Coronary artery (tissue), 2 donors: ENCODE data around the gene ADORA1.

Experiments used
- DNase-seq: peaks from one replicate; pipeline ENCODE4 v3.0.0-alpha.2; 2017; ENCODE audit warnings: low spot score
- H3K27ac ChIP-seq, 2 donors: fragments of 200-600 bp; sonication (generic); one replicate each; pipeline ENCODE4 v1.5.1; 2016 to 2019
- H3K4me3 ChIP-seq: fragments of 200-600 bp; sonication (generic); 2 replicates; pipeline ENCODE4 v1.5.1; 2016; ENCODE audit warnings: mild to moderate bottlenecking, moderate library complexity
- TF ChIP-seq, protein P1 (sequence below): fragments of 200-600 bp; sonication (generic); IDR thresholded peaks from one replicate; pipeline ENCODE4 v1.5.1; 2019; ENCODE audit warnings: antibody characterized with exemption

The ADORA1 gene

DNA sequence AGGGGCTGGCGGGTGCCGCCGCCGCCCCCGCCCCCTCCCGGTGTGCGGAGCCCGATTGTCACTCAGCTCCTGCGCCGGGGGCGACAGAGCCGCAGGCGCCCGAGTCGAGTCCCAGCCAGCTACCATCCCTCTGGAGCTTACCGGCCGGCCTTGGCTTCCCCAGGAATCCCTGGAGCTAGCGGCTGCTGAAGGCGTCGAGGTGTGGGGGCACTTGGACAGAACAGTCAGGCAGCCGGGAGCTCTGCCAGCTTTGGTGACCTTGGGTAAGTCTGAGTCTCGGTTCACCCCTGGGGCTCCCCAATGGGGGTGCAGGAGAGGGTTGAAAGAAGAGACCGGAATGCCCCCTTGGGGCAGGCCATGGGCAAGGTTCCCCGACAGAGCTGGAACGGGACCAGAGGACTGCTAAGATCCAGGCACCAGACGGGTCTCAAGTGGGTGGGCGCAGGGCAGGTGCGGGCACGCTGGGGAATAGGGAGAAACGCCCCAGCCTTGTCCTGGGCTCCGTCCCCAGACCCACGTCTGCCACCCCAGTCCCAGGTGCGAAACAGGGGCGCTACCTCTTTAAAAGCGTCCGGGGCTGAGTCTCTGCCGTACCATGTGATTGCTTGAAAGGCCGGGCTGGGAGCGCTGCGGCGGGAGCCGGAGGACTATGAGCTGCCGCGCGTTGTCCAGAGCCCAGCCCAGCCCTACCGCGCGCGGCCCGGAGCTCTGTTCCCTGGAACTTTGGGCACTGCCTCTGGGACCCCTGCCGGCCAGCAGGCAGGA is at the start of gene ADORA1:
TSS of gene ADORA1 (plus strand) at position 61 of the 765 bp plus-strand sequence. CDS start 1,116 bp downstream, outside the sequence.
- peak; percentile 76 for DNase-seq
- peak within 1 kb of the TSS in 1 of 2 donors; percentile 33 for H3K27ac ChIP-seq
- TF ChIP-seq, protein P1, sequence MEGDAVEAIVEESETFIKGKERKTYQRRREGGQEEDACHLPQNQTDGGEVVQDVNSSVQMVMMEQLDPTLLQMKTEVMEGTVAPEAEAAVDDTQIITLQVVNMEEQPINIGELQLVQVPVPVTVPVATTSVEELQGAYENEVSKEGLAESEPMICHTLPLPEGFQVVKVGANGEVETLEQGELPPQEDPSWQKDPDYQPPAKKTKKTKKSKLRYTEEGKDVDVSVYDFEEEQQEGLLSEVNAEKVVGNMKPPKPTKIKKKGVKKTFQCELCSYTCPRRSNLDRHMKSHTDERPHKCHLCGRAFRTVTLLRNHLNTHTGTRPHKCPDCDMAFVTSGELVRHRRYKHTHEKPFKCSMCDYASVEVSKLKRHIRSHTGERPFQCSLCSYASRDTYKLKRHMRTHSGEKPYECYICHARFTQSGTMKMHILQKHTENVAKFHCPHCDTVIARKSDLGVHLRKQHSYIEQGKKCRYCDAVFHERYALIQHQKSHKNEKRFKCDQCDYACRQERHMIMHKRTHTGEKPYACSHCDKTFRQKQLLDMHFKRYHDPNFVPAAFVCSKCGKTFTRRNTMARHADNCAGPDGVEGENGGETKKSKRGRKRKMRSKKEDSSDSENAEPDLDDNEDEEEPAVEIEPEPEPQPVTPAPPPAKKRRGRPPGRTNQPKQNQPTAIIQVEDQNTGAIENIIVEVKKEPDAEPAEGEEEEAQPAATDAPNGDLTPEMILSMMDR, result no peak
- H3K4me3 ChIP-seq, result peak within 1 kb of the TSS; percentile 64

DNA sequence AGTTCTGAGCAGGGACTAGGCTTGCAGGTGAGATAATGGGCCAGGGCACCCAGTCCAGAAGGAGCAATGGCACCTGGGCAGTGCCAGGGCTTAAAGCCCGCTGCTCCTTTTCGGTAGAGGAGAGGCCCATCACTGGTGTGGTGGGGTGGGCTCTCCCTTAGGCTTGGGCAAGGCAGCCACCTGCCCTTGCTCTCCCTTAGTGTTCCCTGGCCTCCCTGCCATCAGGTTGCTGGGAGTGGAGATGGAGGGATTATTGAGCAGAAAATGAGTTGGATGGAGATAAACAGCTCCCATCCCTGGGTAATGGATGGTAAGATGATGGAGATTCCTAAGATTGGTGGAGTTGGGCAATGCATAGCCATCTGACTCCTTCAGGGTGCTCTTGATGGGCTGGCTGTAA is 49.6 kb upstream of the ADORA1 start:
- Histone ChIP-seq H3K27ac (no peak overlapping the region), H3K4me3 (no peak overlapping the region)
- no peak for DNase-seq
- TF ChIP-seq, protein P1, result no peak

DNA sequence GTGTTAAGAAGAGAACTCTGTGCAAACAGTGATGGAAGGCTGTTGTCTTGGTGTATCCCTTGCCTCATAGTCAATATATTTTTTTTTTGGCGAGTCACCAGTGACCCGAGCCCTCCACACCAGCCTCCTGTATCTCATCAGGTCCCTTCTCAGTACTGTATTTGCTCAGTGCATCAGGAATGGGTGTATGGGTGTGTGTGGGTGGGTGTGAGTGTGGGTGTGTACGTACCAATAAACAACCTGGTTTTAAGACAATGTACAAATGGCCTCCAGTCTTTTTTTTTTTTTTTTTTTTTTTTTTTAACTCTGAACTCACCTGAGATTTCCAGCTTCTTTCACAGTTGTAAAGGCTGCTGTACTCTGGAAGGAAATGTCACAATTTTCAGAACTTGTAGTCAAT is 49.0 kb upstream of the ADORA1 start:
- H3K4me3 ChIP-seq, result no peak overlapping the region
- TF ChIP-seq, protein P1, result no peak
- no peak for DNase-seq
- H3K27ac ChIP-seq, result no peak overlapping the region

DNA sequence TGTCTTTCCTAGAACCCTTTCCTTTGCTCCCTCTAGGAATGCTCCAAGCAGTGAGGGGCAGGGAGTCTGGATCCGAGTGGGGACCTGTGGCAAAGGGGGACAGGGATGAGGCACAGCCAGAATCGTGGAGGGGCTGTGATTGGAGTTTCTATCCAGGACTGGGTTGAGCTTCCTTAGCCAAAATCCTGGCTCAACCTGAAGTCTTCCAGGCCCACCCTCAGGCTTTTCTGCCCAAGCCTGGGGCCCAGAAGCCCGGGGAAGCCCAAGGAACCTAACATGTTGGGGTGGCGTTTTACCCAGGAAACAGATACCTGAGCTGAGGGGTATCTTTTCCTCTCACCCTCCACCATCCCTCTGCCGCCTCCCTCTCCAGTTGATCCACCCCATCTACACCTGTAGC is 47.1 kb upstream of the ADORA1 start:
- H3K4me3 ChIP-seq, result no peak overlapping the region
- DNase-seq, result peak; percentile 12
- TF ChIP-seq, protein P1, result no peak
- no peak overlapping the region for H3K27ac ChIP-seq

DNA sequence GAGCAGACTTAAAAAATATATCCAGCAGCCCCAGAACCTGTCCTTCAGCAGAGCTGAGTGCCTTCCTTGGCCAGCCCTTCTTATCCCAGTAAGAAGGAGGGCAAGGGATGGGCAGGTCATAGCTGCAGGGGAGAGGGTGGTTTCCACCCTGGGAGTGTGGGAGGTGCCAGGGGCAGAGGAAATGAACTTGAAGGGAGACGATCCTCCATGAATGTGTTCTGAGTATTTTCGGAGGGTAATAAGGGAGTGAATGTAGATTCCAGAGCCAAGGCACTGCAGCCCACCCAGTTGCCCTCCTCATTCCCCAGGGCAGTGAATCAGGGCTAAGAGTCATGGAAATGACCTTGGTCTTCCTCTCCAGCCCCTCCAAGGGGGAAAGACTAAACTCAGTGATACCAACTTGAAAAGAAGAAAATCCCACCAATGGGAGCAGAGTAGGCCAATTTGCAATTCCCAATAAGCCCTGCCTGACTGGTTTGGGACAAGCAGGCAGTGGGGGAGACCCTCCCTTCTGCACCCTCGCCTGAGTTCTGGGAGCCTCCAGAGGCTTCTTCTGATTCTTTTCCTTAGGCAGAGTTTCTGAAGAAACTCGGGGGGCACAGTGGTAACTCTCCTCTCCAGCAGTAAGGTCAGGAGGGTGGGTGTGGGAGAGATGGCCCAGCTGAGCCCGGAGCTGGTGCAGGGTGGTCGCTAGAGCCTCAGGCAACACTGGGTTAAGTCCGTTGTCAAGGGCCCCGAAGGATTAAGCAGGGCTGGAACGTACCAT is 45.9 kb upstream of the ADORA1 start:
- TF ChIP-seq, protein P1, result no peak
- peak; percentile 58 for DNase-seq
- no peak overlapping the region for H3K27ac ChIP-seq
- H3K4me3 ChIP-seq, result no peak overlapping the region

DNA sequence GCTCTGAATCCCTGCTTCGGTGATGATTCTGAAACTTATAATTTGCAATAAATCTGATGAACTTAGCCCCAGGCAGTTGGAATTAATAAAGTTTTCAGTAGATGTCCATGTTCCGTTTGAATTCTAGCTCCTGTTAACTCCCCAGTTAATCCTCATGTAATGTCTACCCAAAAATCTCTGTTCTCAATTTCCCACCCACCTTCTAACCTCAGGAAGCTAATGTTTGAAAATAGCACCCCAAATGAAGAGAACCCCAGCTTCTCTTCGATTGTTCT is 45.4 kb upstream of the ADORA1 start:
- no peak for DNase-seq
- TF ChIP-seq, protein P1, result no peak
- Histone ChIP-seq H3K27ac (no peak overlapping the region), H3K4me3 (no peak overlapping the region)
